CD14-positive monocyte (primary cell): ENCODE results near the gene MCF2L. TPM values are rescaled to one million over a fixed set of nuclear protein-coding genes. Genes with fewer than 3 reads are reported as not detected.

Experiments
- DNase-seq, 3 donors: peaks; one replicate each; pipeline ENCODE4 v3.0.0-alpha.2; 2011 to 2022
- H2AFZ ChIP-seq: 2 replicates; pipeline ENCODE4 v1.6.0; 2012; ENCODE audit warnings: mild to moderate bottlenecking, low read depth, low read length, inconsistent platforms; ENCODE audit not compliant: insufficient read depth, poor library complexity, severe bottlenecking
- H3K27ac ChIP-seq, 2 donors: 1 replicate in 1 of 2; 2 replicates in 1 of 2; pipeline ENCODE4 v1.5.1; 2012 to 2013; ENCODE audit warnings: low read length in 2 of 2, control low read depth in 1 of 2, inconsistent platforms in 1 of 2, low read depth in 1 of 2, mild to moderate bottlenecking in 1 of 2
- H3K27me3 ChIP-seq, 2 donors: one replicate each; pipeline versions ENCODE4 v1.6.0 to v1.6.1; 2011 to 2013; ENCODE audit warnings: low read length in 2 of 2; ENCODE audit not compliant: control insufficient read depth in 2 of 2, insufficient read depth in 2 of 2
- H3K36me3 ChIP-seq, 2 donors: replicated peaks in 1 of 2; 1 replicate in 1 of 2; 2 replicates in 1 of 2; pipeline versions ENCODE4 v1.5.1 to v1.6.1; 2012 to 2013; ENCODE audit warnings: low read length in 2 of 2, control low read depth in 1 of 2, inconsistent platforms in 1 of 2, mild to moderate bottlenecking in 1 of 2; ENCODE audit not compliant: insufficient read depth in 2 of 2, control insufficient read depth in 1 of 2
- H3K4me1 ChIP-seq, 2 donors: 1 replicate in 1 of 2; 2 replicates in 1 of 2; pipeline versions ENCODE4 v1.5.1 to v1.6.1; 2012 to 2013; ENCODE audit warnings: low read length in 2 of 2, control low read depth in 1 of 2, inconsistent platforms in 1 of 2, mild to moderate bottlenecking in 1 of 2, moderate library complexity in 1 of 2; ENCODE audit not compliant: insufficient read depth in 2 of 2, control insufficient read depth in 1 of 2
- H3K4me2 ChIP-seq: replicated peaks from 2 replicates; pipeline ENCODE3; 2012; ENCODE audit warnings: low read length, moderate library complexity, mild to moderate bottlenecking; ENCODE audit not compliant: poor library complexity, severe bottlenecking; ENCODE audit errors: extremely low read depth
- H3K4me3 ChIP-seq, 3 experiments: fragments of 200-600 bp in 1 of 3; sonication (generic) in 1 of 3; replicated peaks in 1 of 3; 1 replicate in 2 of 3; 2 replicates in 1 of 3; pipeline ENCODE4 v1.5.1; 2011 to 2013; ENCODE audit warnings: low read length in 3 of 3, mild to moderate bottlenecking in 3 of 3, control low read depth in 2 of 3, low read depth in 2 of 3, inconsistent platforms in 1 of 3, moderate library complexity in 1 of 3
- H3K79me2 ChIP-seq: 2 replicates; pipeline ENCODE4 v1.6.0; 2012; ENCODE audit warnings: mild to moderate bottlenecking, control low read depth, inconsistent platforms, low read length, moderate library complexity; ENCODE audit not compliant: insufficient read depth
- H3K9ac ChIP-seq: 2 replicates; pipeline ENCODE4 v1.6.0; 2017; ENCODE audit warnings: low read length, mild to moderate bottlenecking; ENCODE audit not compliant: insufficient read depth, poor library complexity, severe bottlenecking
- H3K9me3 ChIP-seq, 2 donors: replicated peaks in 1 of 2; 1 replicate in 1 of 2; 2 replicates in 1 of 2; pipeline versions ENCODE4 v1.5.1 to v1.6.1; 2012 to 2013; ENCODE audit warnings: low read length in 2 of 2, control low read depth in 1 of 2; ENCODE audit not compliant: control insufficient read depth in 1 of 2, insufficient read depth in 1 of 2
- H4K20me1 ChIP-seq: 2 replicates; pipeline ENCODE4 v1.6.0; 2012; ENCODE audit warnings: mild to moderate bottlenecking, low read length, control low read depth, moderate library complexity; ENCODE audit not compliant: insufficient read depth
- H3K27ac Mint-ChIP-seq, 7 donors: one replicate each; pipeline ENCODE4 v1.8.0; 2020; ENCODE audit warnings: mild to moderate bottlenecking in 7 of 7, mixed read lengths in 7 of 7, moderate library complexity in 6 of 7, inconsistent platforms in 2 of 7
- H3K27me3 Mint-ChIP-seq, 3 donors: one replicate each; pipeline ENCODE4 v1.8.0; 2021 to 2022; ENCODE audit warnings: low read depth in 3 of 3, mild to moderate bottlenecking in 3 of 3, mixed read lengths in 3 of 3, moderate library complexity in 3 of 3, inconsistent platforms in 1 of 3
- H3K36me3 Mint-ChIP-seq, 2 donors: one replicate each; pipeline ENCODE4 v1.8.0; 2020; ENCODE audit warnings: mixed read lengths in 2 of 2, inconsistent platforms in 1 of 2, mild to moderate bottlenecking in 1 of 2
- H3K4me1 Mint-ChIP-seq: one replicate; pipeline ENCODE4 v1.8.0; 2020; ENCODE audit warnings: mild to moderate bottlenecking, mixed read lengths
- H3K4me3 Mint-ChIP-seq, 2 donors: one replicate each; pipeline ENCODE4 v1.8.0; 2020; ENCODE audit warnings: mild to moderate bottlenecking in 2 of 2, mixed read lengths in 2 of 2, moderate library complexity in 1 of 2
- H3K9me3 Mint-ChIP-seq, 7 donors: one replicate each; pipeline ENCODE4 v1.8.0; 2020 to 2022; ENCODE audit warnings: mixed read lengths in 7 of 7, mild to moderate bottlenecking in 6 of 7, moderate library complexity in 6 of 7, inconsistent platforms in 2 of 7
- WGBS: methylation state at CpG from one replicate; pipeline ENCODE4 v1.1.5; 2013; ENCODE audit warnings: missing lambda C conversion rate; ENCODE audit not compliant: insufficient coverage; 5-methylcytosine and 5-hydroxymethylcytosine counted together
- intact Hi-C, 2 donors: fragments of 100-400 bp; cut with micrococcal nuclease; formaldehyde crosslinking; loops; one replicate each; pipeline versions ENCODE4 v1.15.0 to v1.15.1; 2023
- polyA plus RNA-seq, 3 donors: library from polyadenylated mRNA; depleted of rRNA in 1 of 3; unstranded in 2 of 3; stranded (reverse) in 1 of 3; fragments of 300-500 nt in 2 of 3; fragments of >200 nt in 1 of 3; fragmentation: Illumina TruSeq in 2 of 3; gene quantifications; 1 replicate in 2 of 3; 2 replicates in 1 of 3; pipeline ENCODE4 v1.2.3, GENCODE V29; 2012 to 2021
- TF ChIP-seq, protein P1 (sequence below): fragments of 200-600 bp; IDR thresholded peaks from one replicate; pipeline ENCODE4 v1.8.0; 2022; ENCODE audit warnings: antibody characterized with exemption, mild to moderate bottlenecking

Gene MCF2L
- polyA plus RNA-seq, 3 donors: not detected

DNA sequence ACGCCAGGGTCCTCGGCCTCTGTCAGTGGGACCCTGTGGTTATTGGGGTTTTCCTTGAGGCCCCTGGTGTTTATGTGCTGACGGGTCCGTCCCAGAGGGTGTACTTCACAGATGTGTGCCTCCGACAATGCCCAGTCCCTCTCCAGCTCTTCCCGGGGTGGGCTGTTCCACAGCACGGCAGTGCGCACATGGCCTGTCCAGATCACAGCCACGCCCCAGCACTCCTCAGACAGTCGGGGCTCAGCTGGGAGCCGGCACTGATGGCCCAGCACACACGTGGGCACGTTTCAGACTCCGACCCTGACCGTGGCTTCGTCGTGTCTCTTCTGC lies 119.6 kb downstream of the MCF2L start:
- Histone ChIP-seq H3K4me3 (no peak overlapping the region), H4K20me1 (no peaks in the 10 kb centered on the region), H3K9me3 (no peaks in the 10 kb centered on the region), H3K27ac (no peak overlapping the region), H3K4me1 (no peaks in the 10 kb centered on the region), H3K79me2 (no peaks in the 10 kb centered on the region), H3K27me3 (no peaks in the 10 kb centered on the region), H3K36me3 (no peaks in the 10 kb centered on the region), H2AFZ (no peak overlapping the region), H3K9ac (no peak overlapping the region), H3K4me2 (no peak overlapping the region)
- DNase-seq: no peak
- Mint-ChIP-seq H3K4me3 (no peak overlapping the region), H3K27ac (no peak overlapping the region), H3K27me3 (peaks cover 0 to 2% (median 1%) of the 10 kb centered on the region in 3 donors), H3K36me3 (no peaks in the 10 kb centered on the region), H3K4me1 (no peaks in the 10 kb centered on the region), H3K9me3 (peaks cover 0 to 7% (median 0%) of the 10 kb centered on the region in 7 donors)
- TF ChIP-seq, protein P1, sequence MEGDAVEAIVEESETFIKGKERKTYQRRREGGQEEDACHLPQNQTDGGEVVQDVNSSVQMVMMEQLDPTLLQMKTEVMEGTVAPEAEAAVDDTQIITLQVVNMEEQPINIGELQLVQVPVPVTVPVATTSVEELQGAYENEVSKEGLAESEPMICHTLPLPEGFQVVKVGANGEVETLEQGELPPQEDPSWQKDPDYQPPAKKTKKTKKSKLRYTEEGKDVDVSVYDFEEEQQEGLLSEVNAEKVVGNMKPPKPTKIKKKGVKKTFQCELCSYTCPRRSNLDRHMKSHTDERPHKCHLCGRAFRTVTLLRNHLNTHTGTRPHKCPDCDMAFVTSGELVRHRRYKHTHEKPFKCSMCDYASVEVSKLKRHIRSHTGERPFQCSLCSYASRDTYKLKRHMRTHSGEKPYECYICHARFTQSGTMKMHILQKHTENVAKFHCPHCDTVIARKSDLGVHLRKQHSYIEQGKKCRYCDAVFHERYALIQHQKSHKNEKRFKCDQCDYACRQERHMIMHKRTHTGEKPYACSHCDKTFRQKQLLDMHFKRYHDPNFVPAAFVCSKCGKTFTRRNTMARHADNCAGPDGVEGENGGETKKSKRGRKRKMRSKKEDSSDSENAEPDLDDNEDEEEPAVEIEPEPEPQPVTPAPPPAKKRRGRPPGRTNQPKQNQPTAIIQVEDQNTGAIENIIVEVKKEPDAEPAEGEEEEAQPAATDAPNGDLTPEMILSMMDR: no peak
- intact Hi-C loops: no loop called here
- WGBS: 94% methylated on average over 14 of the region's 17 CpGs

DNA sequence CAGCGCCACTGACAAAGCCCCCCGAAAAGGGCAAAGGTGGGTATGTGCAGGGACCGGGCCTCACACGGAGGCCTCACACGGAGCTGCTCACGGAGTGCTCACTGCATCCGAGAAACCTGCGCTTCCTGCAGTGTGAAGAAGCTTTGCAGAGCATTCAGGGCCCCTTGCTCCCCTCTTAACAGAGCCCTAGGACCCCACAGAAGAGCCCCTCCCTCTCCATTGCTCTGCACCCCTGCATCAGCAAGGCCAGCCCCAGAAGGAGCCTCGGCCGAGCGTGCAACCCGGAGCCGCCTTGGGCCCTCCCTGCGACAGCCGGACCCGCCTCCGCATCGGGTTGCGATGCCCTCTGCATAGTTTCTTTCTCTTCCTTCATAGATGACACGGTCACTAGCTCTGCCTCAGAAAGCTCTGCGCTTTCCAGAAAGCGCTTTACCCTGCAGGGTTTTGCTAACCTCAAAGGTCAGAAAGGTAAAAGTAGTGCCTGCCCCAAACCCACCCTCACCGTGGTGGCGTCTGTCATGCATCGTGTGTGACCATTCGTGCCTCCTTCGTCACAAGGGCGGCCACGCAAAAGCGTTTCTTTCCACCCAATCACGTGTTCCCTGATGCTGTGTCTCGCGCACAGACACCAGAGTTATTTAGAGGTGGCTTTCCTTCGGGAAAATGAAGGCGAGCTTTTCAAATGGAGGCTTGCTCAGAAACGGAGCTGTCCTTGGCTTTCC lies 120.8 kb downstream of the MCF2L start:
- no peak overlapping the region for H3K27ac ChIP-seq
- DNase-seq: no peak
- H3K9ac ChIP-seq: no peak overlapping the region
- 94% methylated on average over 21 of the region's 36 CpGs for WGBS
- H3K4me3 ChIP-seq: no peak overlapping the region
- no peaks in the 10 kb centered on the region for H3K4me1 ChIP-seq
- intact Hi-C loops: no loop called here
- H3K79me2 ChIP-seq: no peaks in the 10 kb centered on the region
- Mint-ChIP-seq H3K36me3 (no peaks in the 10 kb centered on the region), H3K27me3 (peaks cover 0 to 4% (median 0%) of the 10 kb centered on the region in 3 donors), H3K4me3 (no peak overlapping the region), H3K27ac (no peak overlapping the region), H3K9me3 (peaks cover 0 to 2% (median 0%) of the 10 kb centered on the region in 7 donors), H3K4me1 (no peaks in the 10 kb centered on the region)
- H3K4me2 ChIP-seq: no peak overlapping the region
- H3K27me3 ChIP-seq: no peaks in the 10 kb centered on the region
- no peak overlapping the region for H2AFZ ChIP-seq
- no peaks in the 10 kb centered on the region for H3K9me3 ChIP-seq
- no peaks in the 10 kb centered on the region for H4K20me1 ChIP-seq
- no peaks in the 10 kb centered on the region for H3K36me3 ChIP-seq
- TF ChIP-seq, protein P1: no peak
